HUES64 (cell line): Measurements from ENCODE around the gene SPP1. TPM values are rescaled to one million over a fixed set of nuclear protein-coding genes. Genes with fewer than 3 reads are reported as not detected.
"Not testable (repeated sequence)": the region's sequence is repeated elsewhere in the genome, so short reads cannot be mapped to it uniquely, and the experiment has no call there.

ENCODE experiments used
- H3K27ac ChIP-seq: 2 replicates; pipeline ENCODE4 v1.7.0; 2013; ENCODE audit warnings: low read depth, low read length, inconsistent platforms
- H3K27me3 ChIP-seq: 2 replicates; pipeline ENCODE4 v1.6.1; 2013; ENCODE audit warnings: mild to moderate bottlenecking, low read length; ENCODE audit not compliant: insufficient read depth
- H3K36me3 ChIP-seq: 2 replicates; pipeline ENCODE4 v1.6.1; 2013; ENCODE audit warnings: mild to moderate bottlenecking, low read length; ENCODE audit not compliant: insufficient read depth
- H3K4me1 ChIP-seq: 2 replicates; pipeline ENCODE4 v1.6.1; 2013; ENCODE audit warnings: mild to moderate bottlenecking, low read length, moderate library complexity; ENCODE audit not compliant: insufficient read depth
- H3K4me3 ChIP-seq: 2 replicates; pipeline ENCODE4 v1.5.1; 2013; ENCODE audit warnings: mild to moderate bottlenecking, low read length, moderate library complexity
- H3K9ac ChIP-seq: 2 replicates; pipeline ENCODE4 v1.6.1; 2013; ENCODE audit warnings: mild to moderate bottlenecking, low read depth, low read length
- H3K9me3 ChIP-seq: 2 replicates; pipeline ENCODE4 v1.6.1; 2013; ENCODE audit warnings: low read depth, low read length; ENCODE audit not compliant: insufficient read depth
- WGBS: fragments of 150-250, 120-280 bp; methylation state at CpG from one replicate; pipeline ENCODE4 v1.1.7; 2013; ENCODE audit warnings: missing lambda C conversion rate; 5-methylcytosine and 5-hydroxymethylcytosine counted together
- polyA plus RNA-seq, 2 experiments: library from polyadenylated mRNA; stranded (reverse); fragments of 50-300 nt; gene quantifications; one replicate each; pipeline ENCODE4 v1.2.3, GENCODE V29; 2013

SPP1 gene
- polyA plus RNA-seq (2013, experiment 1 of 2) = 36.8 TPM
- 34.9 TPM for polyA plus RNA-seq (2013, experiment 2 of 2)

DNA sequence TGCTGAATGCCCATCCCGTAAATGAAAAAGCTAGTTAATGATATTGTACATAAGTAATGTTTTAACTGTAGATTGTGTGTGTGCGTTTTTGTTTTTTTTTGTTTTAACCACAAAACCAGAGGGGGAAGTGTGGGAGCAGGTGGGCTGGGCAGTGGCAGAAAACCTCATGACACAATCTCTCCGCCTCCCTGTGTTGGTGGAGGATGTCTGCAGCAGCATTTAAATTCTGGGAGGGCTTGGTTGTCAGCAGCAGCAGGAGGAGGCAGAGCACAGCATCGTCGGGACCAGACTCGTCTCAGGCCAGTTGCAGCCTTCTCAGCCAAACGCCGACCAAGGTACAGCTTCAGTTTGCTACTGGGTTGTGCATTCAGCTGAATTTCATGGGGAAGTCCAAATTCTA, at the start of gene SPP1:
TSS of gene SPP1 (plus strand) at position 249 of the 400 bp plus-strand sequence. CDS start 1,182 bp downstream, outside the sequence.
- Histone ChIP-seq H3K4me1 (peaks cover 45% of the 10 kb centered on the region), H3K27me3 (no peaks in the 10 kb centered on the region), H3K27ac (peak within 1 kb of the TSS; percentile 27; the same call in 1 of the 2 replicates), H3K36me3 (peaks cover 10% of the 10 kb centered on the region; the same call in 1 of the 2 replicates), H3K9ac (peak within 1 kb of the TSS; percentile 45; the same call in 1 of the 2 replicates), H3K9me3 (no peaks in the 10 kb centered on the region), H3K4me3 (peak within 1 kb of the TSS; percentile 43)
- WGBS = 14% methylated on average over 8 of the region's 8 CpGs

DNA sequence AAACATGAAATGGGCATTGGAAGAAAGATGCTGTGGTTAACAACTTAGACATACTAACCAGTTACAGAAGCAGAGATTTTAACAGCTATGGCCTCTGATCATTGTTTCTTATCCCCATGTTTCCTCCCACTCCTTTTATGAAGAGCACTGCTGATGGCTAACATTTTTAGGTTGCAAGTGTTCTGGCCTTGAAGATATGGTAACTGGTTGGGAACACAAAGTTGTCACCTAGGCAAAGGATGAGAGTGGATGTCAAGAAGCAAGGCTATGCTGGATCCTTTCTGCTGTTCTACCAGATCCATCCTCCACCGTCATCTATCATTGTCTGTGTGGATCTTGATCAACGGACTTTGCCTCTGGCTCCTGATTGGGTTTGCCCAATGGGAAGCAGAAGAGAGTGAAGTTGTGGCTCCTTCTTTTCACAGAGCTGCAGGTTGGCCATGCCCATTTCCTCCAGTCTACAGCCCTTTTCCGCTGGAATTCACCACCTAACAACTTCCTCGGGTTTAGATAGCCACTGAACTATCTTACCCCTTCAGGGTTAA, 48.9 kb upstream of the SPP1 start:
- H3K4me3 ChIP-seq = no peak overlapping the region
- 96% methylated on average over 4 of the region's 4 CpGs for WGBS
- no peak overlapping the region for H3K27ac ChIP-seq
- H3K4me1 ChIP-seq = no peaks in the 10 kb centered on the region
- H3K27me3 ChIP-seq = no peaks in the 10 kb centered on the region
- H3K9ac ChIP-seq = no peak overlapping the region
- H3K36me3 ChIP-seq = peaks cover 6% of the 10 kb centered on the region
- no peaks in the 10 kb centered on the region for H3K9me3 ChIP-seq

DNA sequence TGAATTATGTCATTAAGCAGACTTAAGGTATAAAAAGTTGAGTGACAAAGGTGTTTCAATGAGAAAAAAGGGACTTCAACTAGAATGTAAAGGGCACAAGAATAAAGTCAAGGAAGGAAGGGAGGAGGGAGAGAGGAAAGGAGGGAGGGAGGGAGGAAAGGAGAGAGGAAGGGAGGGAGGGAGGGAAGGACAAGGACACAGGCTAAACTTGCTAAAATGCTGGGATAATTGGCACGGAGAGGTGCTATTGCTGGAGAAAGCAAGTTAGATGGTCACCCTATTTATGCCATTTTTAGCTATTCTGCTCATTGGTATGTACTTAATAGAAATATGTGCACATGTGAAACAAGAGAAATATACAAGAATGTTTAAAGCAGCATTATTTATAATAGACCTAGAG, 44.9 kb upstream of the SPP1 start:
- no peaks in the 10 kb centered on the region for H3K9me3 ChIP-seq
- H3K27ac ChIP-seq = no peak overlapping the region
- 72% methylated on average over 1 of the region's 1 CpG for WGBS
- peaks cover 13% of the 10 kb centered on the region for H3K4me1 ChIP-seq
- H3K4me3 ChIP-seq = no peak overlapping the region
- H3K27me3 ChIP-seq = no peaks in the 10 kb centered on the region
- peaks cover 25% of the 10 kb centered on the region for H3K36me3 ChIP-seq
- H3K9ac ChIP-seq = no peak overlapping the region

DNA sequence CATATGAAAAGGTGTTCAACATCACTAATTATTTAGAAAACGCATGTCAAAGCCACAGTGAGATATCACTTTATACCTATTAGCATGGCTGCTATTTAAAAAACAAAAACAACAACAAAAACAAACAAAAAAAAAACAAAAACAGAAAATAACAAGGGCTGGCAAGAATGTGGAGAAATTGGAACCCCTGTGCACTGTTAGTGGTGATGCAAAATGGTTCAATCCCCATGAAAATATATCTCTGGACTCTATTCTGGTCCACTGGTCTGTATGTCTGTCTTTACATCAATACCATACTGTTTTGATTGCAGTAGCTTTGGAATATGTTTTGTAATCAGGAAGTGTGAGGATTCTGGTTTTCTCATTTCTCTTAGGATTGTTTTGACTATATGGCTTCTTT, 43.6 kb upstream of the SPP1 start:
- H3K36me3 ChIP-seq = peaks cover 29% of the 10 kb centered on the region
- H3K27ac ChIP-seq = no peak overlapping the region
- no peaks in the 10 kb centered on the region for H3K27me3 ChIP-seq
- no peak overlapping the region for H3K9ac ChIP-seq
- WGBS = 92% methylated on average over 1 of the region's 1 CpG
- no peak overlapping the region for H3K4me3 ChIP-seq
- peaks cover 13% of the 10 kb centered on the region for H3K4me1 ChIP-seq
- H3K9me3 ChIP-seq = no peaks in the 10 kb centered on the region

DNA sequence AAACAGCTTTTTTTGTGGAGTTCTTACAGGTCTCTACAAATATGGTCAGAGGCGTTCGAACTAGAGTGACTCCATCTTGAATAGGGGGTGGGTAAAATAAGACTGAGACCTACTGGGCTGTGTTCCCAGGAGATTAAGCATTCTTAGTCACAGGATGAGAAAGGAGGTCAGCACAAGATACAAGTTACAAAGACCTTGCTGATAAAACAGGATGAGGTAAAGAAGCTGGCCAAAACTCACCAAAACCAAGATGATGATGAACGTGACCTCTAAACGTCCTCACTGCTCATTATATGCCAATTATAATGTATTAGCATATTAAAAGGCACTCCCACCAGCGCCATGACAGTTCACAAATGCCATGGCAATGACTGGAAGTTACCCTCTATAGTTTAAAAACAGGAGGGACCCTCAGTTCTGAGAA, 42.8 kb upstream of the SPP1 start:
- H3K4me1 ChIP-seq = peaks cover 13% of the 10 kb centered on the region
- no peaks in the 10 kb centered on the region for H3K27me3 ChIP-seq
- no peak overlapping the region for H3K9ac ChIP-seq
- WGBS = 68% methylated on average over 3 of the region's 5 CpGs
- no peak overlapping the region for H3K4me3 ChIP-seq
- H3K9me3 ChIP-seq = no peaks in the 10 kb centered on the region
- peaks cover 29% of the 10 kb centered on the region for H3K36me3 ChIP-seq
- peak overlapping the region; percentile 61; the same call in 1 of the 2 replicates for H3K27ac ChIP-seq

DNA sequence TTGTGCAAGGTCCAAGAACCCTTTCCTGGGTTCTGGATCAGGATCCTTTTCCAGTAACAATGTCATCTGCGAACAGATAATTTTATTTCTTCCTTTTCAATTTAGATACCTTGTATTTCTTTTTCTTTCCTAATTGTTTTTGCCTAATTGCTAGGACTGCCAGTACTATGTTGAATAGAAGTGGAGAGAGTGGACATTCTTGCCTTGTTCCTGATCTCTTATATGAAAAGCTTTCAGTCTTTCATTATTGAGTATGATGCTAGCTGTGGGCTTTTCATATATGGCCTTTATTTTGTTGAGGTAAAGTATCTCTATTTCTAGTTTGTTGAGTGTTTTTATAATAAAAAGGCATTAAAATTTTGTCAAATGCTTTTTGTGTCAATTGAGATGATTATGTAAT, 42.2 kb upstream of the SPP1 start:
- Histone ChIP-seq H3K36me3 (peaks cover 29% of the 10 kb centered on the region), H3K27ac (peak overlapping the region; percentile 61; the same call in 1 of the 2 replicates), H3K4me1 (peaks cover 13% of the 10 kb centered on the region), H3K9me3 (no peaks in the 10 kb centered on the region), H3K27me3 (no peaks in the 10 kb centered on the region), H3K4me3 (no peak overlapping the region), H3K9ac (no peak overlapping the region)
- WGBS = 92% methylated on average over 1 of the region's 1 CpG

DNA sequence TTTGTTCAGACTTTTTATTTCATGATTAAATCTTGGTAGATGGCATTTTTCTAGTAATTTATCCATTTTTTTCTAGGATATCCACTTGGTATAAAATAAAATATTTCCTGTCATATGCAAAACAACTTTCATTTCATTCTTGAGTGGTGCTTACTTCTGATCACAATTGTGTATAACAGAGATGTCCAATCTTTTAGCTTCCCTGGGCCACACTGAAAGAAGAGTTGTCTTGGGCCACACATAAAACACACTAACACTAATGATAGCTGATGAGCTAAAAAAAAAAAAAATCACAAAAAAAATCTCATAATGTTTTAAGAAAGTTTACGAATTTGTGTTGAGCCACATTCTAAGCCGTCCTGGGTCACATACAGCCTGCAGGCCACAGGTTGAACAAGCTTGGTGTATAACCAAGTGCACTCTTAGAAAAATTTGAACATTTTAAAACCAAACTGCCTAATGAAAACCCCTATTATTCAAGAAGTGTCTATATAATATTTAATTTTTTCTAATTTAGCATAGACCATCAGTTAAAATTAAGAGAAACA, 41.3 kb upstream of the SPP1 start:
- H3K4me1 ChIP-seq = peaks cover 13% of the 10 kb centered on the region
- no peaks in the 10 kb centered on the region for H3K9me3 ChIP-seq
- 90% methylated on average over 2 of the region's 2 CpGs for WGBS

DNA sequence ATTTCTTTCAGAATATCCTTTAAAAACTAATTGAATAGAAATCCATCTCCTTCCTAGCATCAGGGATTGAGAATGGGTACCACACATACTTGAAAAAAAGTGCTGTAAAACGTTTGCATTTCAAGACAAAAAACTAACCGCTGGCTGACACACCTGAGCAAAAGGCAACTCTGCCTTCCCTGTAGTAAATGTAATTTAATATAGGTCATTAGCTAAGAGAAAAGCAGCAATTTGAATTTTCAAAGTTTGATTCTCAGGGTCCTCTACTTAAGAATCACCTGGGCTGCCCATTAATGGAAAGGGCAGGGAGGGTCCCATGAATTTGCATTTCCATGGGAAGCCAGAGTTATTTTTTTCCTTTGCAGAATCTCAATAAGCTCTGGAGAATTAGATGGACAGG, 40.5 kb upstream of the SPP1 start:
- peaks cover 29% of the 10 kb centered on the region for H3K36me3 ChIP-seq
- peak overlapping the region; percentile 41; the same call in 1 of the 2 replicates for H3K9ac ChIP-seq
- H3K4me3 ChIP-seq = peak overlapping the region; percentile 40
- peaks cover 13% of the 10 kb centered on the region for H3K4me1 ChIP-seq
- H3K27ac ChIP-seq = peak overlapping the region; percentile 92; the same call in 1 of the 2 replicates
- no peaks in the 10 kb centered on the region for H3K27me3 ChIP-seq
- H3K9me3 ChIP-seq = no peaks in the 10 kb centered on the region
- 20% methylated on average over 1 of the region's 2 CpGs for WGBS

More for the DNA sequence above, 41.3 kb upstream of the SPP1 start:
- Histone ChIP-seq H3K36me3 (peaks cover 29% of the 10 kb centered on the region), H3K9ac (no peak overlapping the region), H3K4me3 (peak overlapping the region; percentile 40; the same call in 1 of the 2 replicates), H3K27me3 (no peaks in the 10 kb centered on the region), H3K27ac (peak overlapping the region; percentile 52; the same call in 1 of the 2 replicates)

DNA sequence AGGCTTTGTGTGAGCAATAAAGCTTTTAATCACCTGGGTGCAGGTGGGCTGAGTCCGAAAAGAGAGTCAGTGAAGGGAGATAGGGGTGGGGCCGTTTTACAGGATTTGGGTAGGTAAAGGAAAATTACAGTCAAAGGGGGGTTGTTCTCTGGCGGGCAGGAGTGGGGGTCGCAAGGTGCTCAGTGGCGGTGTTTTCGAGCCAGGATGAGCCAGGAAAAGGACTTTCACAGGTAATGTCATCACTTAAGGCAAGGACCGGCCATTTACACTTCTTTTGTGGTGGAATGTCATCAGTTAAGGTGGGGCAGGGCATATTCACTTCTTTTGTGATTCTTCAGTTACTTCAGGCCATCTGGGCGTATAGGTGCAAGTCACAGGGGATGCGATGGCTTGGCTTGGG, 39.6 kb upstream of the SPP1 start:
- H3K4me3 ChIP-seq = peak overlapping the region; percentile 40
- peaks cover 13% of the 10 kb centered on the region for H3K4me1 ChIP-seq
- not testable (repeated sequence) for H3K9me3 ChIP-seq, H3K27me3 ChIP-seq
- H3K36me3 ChIP-seq = peaks cover 27% of the 10 kb centered on the region
- peak overlapping the region; percentile 92 for H3K27ac ChIP-seq
- H3K9ac ChIP-seq = peak overlapping the region; percentile 27; the same call in 1 of the 2 replicates
- WGBS = 19% methylated on average over 6 of the region's 9 CpGs

DNA sequence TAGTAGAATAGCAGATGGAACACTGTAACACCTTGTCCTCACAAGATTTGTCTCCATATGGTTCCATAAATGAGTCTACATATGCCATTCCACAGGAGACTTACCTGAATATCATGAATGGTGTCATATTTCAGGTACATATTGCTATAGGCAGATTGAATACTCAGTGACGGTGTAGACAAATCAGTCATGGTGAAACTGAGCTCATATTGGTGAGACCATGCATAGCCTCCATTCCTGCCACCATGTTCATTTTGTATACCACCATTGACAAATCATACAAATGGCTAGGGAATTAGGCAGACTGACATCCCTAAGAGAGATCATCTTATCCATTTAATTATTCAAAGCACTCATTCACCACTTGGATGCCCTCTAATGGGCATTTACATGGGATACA, 38.0 kb upstream of the SPP1 start:
- peaks cover 26% of the 10 kb centered on the region for H3K36me3 ChIP-seq
- WGBS = 100% methylated on average over 1 of the region's 1 CpG
- H3K9me3 ChIP-seq = no peaks in the 10 kb centered on the region
- H3K4me3 ChIP-seq = peak overlapping the region; percentile 37
- no peak overlapping the region for H3K27ac ChIP-seq
- H3K4me1 ChIP-seq = peaks cover 21% of the 10 kb centered on the region
- H3K9ac ChIP-seq = no peak overlapping the region
- no peaks in the 10 kb centered on the region for H3K27me3 ChIP-seq

DNA sequence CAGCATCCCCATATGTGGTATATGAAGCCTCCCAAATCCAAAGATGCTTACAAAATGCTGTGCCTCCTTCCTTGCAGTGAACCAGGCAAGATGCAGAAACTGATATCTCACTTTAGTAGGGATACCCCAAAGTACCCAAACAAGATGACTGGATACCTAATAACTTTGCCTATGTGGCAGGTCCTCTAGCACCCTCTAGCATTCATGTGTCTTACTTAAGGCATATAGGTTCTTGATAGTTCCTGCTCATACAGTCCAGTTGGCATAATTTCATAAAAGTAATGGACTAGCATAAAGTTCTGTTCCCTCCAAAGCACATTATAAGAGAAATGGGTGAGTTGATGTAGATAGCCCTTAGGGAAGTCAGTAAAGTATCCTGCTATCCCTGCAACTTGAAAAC, 36.8 kb upstream of the SPP1 start:
- Histone ChIP-seq H3K4me1 (peaks cover 21% of the 10 kb centered on the region), H3K36me3 (peaks cover 22% of the 10 kb centered on the region), H3K27ac (no peak overlapping the region), H3K9me3 (no peaks in the 10 kb centered on the region), H3K9ac (no peak overlapping the region), H3K27me3 (no peaks in the 10 kb centered on the region), H3K4me3 (no peak overlapping the region)
